ENCODE data around the gene OSBPL3. TPM values are rescaled to one million over a fixed set of nuclear protein-coding genes. Genes with fewer than 3 reads are reported as not detected.

OSBPL3 gene
- total RNA-seq, 1 experiment from 2014 or later: 8.6 TPM

DNA sequence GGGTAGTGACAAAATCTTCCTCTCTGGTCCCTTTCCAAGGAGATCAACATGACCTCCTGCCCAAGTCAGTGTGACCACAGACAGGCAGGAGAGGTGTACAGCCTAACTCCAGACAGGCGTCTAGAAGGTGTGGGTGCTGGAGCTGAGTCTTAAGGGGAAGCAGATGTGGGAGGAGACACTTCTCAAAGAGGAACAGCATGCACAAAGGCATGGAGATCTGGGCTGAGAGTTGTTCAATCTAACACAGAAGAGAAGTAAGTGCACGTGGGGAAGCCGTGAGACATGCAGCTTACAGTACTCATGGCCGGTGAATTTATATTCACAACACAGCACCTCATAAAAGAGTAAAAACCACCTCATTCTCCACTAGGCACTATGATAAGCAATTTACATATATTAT, 198.9 kb downstream of the OSBPL3 start:
- no peak overlapping the region for H3K27ac Mint-ChIP-seq
- no peaks in the 10 kb centered on the region for H3K23me2 ChIP-seq (ENCODE audit: insufficient read length, low read depth, low read length, poor library complexity, severe bottlenecking)
- no peaks in the 10 kb centered on the region for H3K79me1 ChIP-seq (ENCODE audit: insufficient read depth, low read depth, low read length, poor library complexity, severe bottlenecking)
- no peak overlapping the region for H3K18ac ChIP-seq (ENCODE audit: insufficient read length, low read depth, low read length)
- H3K14ac ChIP-seq (ENCODE audit: insufficient read depth, low read length): no peak overlapping the region
- no peaks in the 10 kb centered on the region for H3K9me3 ChIP-seq (ENCODE audit: control insufficient read depth, low read depth, low read length)
- H3K79me2 ChIP-seq (ENCODE audit: insufficient read depth, low read length): no peaks in the 10 kb centered on the region
- no peak overlapping the region for H4K8ac ChIP-seq (replicated peaks; ENCODE audit: insufficient read length, low read depth, low read length)
- H3K4me2 ChIP-seq (ENCODE audit: insufficient read depth, insufficient read length, low read length): no peak overlapping the region
- no peak overlapping the region for H2BK120ac ChIP-seq (ENCODE audit: low read depth, low read length, poor library complexity, severe bottlenecking)
- no peak overlapping the region for H4K91ac ChIP-seq (ENCODE audit: insufficient read length, low read depth, low read length)
- H2BK5ac ChIP-seq (ENCODE audit: insufficient read length, low read length): no peak overlapping the region
- no peaks in the 10 kb centered on the region for H3K4me1 ChIP-seq (ENCODE audit: insufficient read depth, low read length)
- TF ChIP-seq, protein P1, sequence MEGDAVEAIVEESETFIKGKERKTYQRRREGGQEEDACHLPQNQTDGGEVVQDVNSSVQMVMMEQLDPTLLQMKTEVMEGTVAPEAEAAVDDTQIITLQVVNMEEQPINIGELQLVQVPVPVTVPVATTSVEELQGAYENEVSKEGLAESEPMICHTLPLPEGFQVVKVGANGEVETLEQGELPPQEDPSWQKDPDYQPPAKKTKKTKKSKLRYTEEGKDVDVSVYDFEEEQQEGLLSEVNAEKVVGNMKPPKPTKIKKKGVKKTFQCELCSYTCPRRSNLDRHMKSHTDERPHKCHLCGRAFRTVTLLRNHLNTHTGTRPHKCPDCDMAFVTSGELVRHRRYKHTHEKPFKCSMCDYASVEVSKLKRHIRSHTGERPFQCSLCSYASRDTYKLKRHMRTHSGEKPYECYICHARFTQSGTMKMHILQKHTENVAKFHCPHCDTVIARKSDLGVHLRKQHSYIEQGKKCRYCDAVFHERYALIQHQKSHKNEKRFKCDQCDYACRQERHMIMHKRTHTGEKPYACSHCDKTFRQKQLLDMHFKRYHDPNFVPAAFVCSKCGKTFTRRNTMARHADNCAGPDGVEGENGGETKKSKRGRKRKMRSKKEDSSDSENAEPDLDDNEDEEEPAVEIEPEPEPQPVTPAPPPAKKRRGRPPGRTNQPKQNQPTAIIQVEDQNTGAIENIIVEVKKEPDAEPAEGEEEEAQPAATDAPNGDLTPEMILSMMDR (conservative IDR thresholded peaks at IDR 0.05): no peak
- H2BK12ac ChIP-seq (ENCODE audit: insufficient read length, low read depth, low read length): no peak overlapping the region
- no peak overlapping the region for H2BK15ac ChIP-seq (ENCODE audit: low read depth, low read length)
- no peaks in the 10 kb centered on the region for H4K20me1 ChIP-seq (ENCODE audit: control insufficient read depth, insufficient read depth, insufficient read length)
- H3K27me3 ChIP-seq (ENCODE audit: insufficient read depth, low read length): no peaks in the 10 kb centered on the region
- no peak overlapping the region for H4K5ac ChIP-seq (ENCODE audit: insufficient read length, low read depth, low read length)
- no peak overlapping the region for H3K4ac ChIP-seq (ENCODE audit: low read depth, low read length)
- no peak overlapping the region for H3K9ac ChIP-seq (ENCODE audit: extremely low read depth, insufficient read length, low read length)
- H3K27ac ChIP-seq (ENCODE audit: insufficient read length, low read depth, low read length): no peak overlapping the region
- no peaks in the 10 kb centered on the region for H3K4me1 Mint-ChIP-seq
- WGBS (ENCODE audit: extremely low coverage, insufficient read length, low lambda C conversion rate): no CpG with 5 or more reads among the region's 4 CpGs
- H3K4me3 Mint-ChIP-seq: no peak overlapping the region
- no peak overlapping the region for H2AFZ ChIP-seq (ENCODE audit: low read length)
- DNase-seq: no peak
- no peak overlapping the region for H2BK20ac ChIP-seq (ENCODE audit: low read depth, low read length, poor library complexity, severe bottlenecking)
- H3K56ac ChIP-seq (ENCODE audit: insufficient read length, low read depth, low read length): no peak overlapping the region
- H3K27me3 Mint-ChIP-seq (ENCODE audit: low read depth): no peaks in the 10 kb centered on the region; the same call in 1 of the 2 replicates
- no peak overlapping the region for H3T11ph ChIP-seq (ENCODE audit: low read length)
- peaks cover 5 to 8% (median 6%) of the 10 kb centered on the region in 3 experiments; a peak in 6 of 7 replicates for H3K36me3 Mint-ChIP-seq (ENCODE audit: insufficient read depth in 1 of 3, low read depth in 3 of 3)
- no peak overlapping the region for H3K23ac ChIP-seq (ENCODE audit: insufficient read length, low read depth, low read length)
- H2AK5ac ChIP-seq (ENCODE audit: insufficient read length, low read length): no peak overlapping the region
- H3K9me3 Mint-ChIP-seq: peaks cover 8 to 16% of the 10 kb centered on the region in 2 experiments

Data from H9 (cell line).